NCI-H1436 (cell line): ENCODE data around the gene MRM2.
A peak's percentile ranks its signal among the peaks of the same experiment; 100 is the strongest.
"Not testable (repeated sequence)": the region's sequence is repeated elsewhere in the genome, so short reads cannot be mapped to it uniquely, and the experiment has no call there.

Experiments
- DNase-seq: peaks from one replicate; lab custom pipeline; 2025; lab: John Stamatoyannopoulos, UW

Gene MRM2

DNA sequence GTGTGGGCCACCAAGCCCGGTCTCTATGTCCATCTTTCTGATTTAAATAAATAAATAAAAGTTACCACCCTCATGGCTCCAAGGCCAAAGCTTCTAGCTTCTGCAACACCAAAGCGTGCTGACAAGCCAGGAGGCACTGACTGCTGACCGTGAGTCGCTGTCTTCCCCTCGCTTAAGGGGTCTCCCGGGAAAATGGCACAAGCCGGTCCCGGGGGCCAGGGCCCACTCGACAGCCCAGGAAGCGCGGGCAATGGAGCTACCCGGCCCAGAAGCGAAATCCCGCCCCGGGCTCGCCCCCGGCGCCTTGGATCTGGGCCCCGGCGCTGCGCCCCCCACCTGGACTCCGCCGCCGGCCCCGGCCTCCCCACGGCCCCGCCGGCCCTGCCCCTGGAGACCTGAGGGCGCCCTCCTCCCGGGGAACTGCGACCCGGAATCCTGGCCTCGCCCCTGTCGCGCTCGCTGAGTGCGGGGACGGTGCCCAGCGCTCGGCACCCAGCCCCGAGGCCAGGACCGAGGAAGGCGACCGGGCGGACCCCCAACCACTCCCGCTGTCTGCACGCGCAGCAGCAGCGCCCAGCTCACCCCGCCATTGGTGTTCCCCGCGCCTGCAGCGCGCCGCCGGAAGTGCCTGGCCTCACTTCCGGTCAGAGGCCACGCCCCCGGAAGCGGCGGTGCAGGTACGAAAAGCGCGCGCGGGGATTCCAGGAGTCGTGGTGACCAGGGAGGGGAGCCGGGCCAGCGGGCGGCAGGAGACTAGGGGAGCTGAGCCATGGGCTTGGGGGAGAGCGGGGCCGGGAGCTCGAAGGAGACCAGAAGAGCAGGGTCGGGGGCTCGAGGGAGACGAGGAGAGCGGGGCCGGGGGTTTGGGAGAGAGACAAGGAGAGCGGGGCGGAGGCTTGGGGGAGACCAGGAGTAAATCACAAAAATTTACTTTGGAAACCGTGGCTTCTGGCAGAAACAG lies at the start of gene MRM2, which contains the start of gene NUDT1:
MRM2 (minus strand) TSS at position 626 of the 961 bp plus-strand sequence; CDS start at position 590, 36 bp downstream.
NUDT1 (plus strand) TSS at position 647 of the 961 bp plus-strand sequence. CDS start 2,349 bp downstream, outside the sequence.
- peak; percentile 74 for DNase-seq

DNA sequence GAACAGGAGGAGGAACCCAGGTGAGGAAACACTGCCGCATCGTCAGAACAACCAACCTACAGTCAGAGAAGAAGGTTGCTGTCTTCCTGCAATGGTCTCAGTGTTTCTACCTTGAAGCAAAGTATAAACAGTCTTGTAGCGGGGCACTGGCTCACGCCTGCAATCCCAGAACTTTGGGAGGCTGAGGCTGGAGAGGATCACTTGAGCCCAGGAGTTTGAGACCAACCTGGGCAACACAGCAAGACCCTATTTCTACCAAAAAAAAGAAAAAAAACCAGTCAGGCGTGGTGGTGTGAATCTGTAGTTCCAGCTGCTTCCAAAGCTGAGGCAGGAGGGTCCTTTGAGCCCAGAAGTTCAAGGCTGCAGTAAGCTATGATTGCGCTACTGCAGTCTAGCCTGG lies 48.9 kb upstream of the MRM2 start:
- DNase-seq: no peak

DNA sequence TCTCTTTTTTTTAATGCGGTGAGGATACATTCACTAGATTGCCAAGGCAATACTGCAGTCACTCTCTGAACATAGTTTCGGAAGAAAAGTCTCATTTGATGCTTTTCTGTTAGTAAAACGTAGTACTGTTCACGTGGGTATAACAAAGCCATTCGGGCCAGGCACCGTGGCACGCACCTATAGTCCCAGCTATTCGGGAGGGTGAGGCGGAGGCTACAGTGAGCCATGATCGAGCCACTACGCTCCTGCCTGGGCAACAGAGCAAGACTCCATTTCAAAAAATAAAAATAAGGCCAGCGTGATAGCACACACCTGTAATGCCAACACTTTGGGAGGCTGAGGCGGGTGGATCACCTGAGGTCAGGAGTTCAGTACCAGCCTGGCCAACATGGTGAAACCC lies 47.6 kb upstream of the MRM2 start:
- DNase-seq: no peak

DNA sequence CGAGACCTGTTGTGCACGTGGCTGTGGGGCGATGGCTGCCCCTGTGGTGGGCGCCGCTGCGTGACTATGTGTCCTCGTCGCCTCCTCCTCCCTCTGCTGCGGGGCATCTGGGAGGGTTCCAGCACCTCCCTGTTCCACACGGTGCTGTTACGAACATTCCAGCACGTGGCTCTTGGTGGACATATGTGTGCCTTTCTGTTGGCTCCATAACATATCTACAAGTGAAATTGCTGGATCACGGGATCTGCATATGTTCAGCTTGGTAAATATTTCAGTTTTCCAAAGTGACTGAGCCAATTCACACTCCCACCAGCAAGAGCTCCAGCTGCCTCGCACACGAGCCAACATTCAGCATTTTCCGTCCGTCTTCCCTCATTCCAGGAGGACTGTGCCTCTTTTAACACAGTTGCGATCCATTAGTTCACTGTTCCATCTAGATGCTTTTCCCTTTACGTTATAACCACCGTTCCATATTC lies 47.1 kb upstream of the MRM2 start:
- no peak for DNase-seq

DNA sequence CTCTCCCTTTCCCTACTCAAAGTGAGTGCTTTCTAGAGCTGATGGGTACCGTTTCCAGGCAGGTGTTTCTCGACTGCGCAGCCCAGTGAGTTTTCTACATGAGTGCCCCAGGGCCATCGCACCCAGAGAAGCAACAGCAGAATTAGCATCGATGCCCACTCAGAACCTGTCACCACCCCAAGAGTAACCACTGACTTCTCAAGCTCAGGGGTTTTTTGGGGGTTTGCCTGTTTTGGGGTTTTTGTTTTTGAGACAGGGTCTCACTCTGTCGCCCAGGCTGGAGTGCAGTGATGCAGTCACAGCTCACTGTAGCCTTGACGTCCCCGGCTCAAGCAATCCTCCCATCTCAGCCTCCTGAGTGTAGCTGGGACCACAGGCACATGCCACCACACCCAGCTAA lies 46.5 kb upstream of the MRM2 start:
- DNase-seq: no peak

DNA sequence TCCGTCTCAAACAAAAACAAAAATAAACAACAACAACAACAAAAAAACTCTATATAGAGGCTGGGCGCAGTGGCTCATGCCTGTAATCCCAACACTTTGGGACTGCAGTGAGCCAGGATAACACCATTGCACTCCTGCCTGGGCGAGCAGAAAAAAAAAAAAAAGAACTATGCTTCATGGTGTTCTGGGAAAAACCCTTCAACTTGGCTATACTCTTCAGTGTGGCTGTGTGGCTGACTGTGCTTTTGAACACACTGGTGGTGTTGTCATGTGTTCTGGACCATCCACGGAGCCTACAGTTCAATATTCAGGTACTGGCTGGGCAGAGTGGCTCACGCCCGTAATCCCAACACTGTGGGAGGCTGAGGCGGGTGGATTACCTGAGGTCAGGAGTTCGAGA lies 45.7 kb upstream of the MRM2 start:
- no peak for DNase-seq

DNA sequence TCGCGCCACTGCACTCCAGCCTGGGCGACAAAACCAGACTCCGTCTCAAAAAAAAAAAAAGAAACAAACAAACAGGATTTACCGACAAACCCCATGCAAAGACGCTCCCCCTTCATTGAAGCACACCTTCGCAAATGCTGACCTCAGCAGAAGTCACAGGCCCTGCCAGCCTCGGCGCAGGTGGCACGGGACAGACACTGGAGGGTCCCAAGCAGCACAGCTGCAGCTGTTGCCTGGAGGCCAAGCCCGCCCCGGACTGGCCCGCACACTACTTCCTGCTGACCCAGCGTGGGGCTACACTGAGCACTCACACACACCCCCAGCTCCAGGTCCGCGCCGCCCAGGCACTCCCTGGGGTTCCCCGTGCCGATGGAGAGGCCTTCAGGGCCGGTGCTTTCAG lies 41.1 kb upstream of the MRM2 start:
- no peak for DNase-seq

DNA sequence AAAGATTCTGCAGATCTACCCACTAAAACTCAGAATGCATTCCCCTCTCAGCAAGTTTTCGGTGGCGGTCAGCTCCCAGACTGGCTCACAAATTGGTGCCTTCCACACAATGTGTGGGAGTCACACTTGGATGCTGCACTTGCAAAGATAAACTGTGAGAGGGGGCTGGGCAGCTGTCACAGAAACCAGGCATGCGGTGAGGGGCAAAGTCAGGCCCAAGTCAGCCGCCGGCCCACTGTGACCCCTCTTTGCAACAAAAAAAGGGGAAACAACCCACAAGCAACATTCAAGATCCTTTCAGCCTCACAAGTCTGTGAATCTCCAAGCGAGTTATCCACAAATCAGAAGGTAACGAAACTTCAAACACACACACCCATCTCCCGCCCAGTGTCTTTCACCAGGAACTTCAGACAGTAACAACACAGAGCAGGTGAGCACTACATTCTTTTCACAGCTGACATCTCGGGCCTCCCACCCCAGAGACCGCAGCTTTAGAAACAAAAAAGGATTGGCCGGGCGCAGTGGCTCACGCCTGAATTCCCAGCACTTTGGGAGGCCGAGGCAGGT lies 40.3 kb upstream of the MRM2 start:
- no peak for DNase-seq

DNA sequence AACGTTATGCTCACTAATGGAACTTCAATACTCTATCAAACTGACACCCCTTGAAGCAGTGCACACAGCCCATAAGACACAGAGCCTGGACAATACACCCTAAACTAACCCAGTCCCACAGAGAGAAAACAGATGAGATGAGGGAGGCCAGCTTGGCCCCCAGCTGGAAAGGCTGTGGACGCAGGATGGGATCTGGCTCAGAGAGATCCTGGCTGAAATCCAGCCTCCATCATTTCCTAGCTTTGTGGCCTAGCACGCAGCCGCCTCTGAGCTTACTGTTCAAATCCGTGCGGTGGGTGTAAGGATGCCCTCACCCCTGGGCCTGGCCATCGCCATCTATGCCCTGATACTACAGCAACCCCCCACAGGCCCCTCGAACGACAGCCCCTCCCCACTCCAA lies 39.5 kb upstream of the MRM2 start:
- no peak for DNase-seq

DNA sequence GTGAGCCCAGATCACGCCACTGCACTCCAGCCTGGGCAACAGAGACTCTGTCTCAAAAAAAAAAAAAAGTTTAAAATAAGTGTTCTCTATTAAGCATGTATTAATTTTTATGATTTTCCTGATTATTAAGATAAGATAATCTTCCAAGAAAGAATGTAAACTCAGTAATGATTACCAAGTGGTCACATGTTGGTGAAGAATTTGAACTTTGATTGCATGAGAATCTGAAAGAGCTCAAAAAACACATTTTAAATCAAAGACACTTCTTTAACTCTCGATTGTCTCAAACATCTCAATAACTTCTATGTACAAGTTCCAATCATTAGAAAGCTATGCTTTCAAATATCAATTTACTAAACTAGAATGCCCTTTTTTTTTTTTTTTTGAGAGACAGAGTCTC lies 38.4 kb upstream of the MRM2 start:
- no peak for DNase-seq

DNA sequence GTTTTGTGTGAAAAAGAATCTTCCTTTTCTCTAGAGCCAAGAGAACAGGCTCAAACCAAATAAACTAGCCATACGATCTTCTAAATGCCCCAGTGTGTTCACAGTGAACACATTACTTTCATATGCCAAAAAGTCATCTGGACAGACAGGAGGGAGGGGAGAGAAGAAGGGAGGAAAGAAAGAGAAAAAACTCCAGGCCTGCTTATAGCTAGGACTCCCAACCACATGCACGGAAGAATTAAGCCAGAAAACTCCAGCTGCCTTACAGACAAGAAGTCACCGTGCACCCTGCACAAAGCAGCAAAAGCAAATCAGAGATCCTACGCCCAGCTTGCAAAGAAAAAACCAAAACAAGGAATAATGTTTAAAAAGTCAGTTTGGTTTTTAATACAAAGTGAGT lies 37.9 kb upstream of the MRM2 start:
- DNase-seq: no peak

DNA sequence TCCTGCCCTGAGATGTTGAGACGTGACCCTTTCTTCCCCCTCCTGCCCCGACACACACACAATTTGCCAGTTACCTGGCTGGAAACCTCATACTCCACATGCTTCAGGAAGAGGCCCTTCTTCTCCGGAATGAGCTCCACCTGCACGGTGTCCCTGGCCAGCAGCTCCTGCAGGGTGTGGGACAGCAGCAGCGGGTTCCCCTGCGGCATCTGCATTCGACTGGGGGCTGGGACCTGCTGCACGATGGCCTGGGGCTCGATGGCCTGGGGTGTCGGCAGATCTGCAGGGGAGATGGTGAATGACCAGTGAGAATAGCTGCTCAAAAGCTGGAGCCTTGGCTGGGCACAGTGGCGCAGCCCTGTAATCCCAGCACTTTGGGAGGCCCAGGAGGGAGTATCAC lies 36.0 kb upstream of the MRM2 start:
- no peak for DNase-seq

DNA sequence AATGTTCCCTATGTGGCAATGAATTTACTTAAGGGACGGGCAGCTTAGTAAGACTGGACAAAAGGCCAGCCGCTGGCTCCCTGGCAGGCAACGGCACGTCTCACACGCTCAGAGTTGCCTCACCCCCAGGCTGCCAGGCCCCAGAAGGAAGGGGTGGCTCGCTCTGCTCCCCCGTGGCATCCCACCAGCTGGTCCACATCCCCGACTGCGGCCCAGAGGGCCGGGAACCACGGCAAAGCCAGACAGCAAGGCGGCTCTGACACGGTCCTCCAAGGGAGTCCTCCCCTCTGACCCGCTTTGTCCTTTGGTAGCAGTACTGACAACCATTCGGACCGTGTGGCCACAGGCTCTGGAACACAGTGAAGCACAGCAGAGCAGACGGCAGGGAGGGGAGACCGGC lies 34.1 kb upstream of the MRM2 start:
- DNase-seq: no peak

DNA sequence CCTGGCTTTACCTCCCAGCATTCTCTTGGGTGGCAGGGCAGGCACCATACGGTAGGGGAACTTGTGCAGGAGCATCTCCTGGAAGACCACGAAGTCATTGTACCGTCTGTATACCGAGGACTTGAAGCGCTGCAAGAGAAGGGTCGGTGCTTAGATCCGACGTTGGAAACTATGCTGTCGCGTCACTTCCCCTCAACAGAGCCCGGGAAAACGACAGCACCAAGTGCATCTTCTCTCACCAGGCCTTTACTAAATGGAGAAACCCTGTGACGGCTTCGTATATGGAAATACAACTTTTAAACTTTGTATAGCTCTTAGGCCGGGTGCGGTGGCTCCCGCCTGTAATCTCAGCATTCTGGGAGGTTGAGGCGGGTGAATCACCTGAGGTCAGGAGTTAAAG lies 33.1 kb upstream of the MRM2 start:
- DNase-seq: no peak

DNA sequence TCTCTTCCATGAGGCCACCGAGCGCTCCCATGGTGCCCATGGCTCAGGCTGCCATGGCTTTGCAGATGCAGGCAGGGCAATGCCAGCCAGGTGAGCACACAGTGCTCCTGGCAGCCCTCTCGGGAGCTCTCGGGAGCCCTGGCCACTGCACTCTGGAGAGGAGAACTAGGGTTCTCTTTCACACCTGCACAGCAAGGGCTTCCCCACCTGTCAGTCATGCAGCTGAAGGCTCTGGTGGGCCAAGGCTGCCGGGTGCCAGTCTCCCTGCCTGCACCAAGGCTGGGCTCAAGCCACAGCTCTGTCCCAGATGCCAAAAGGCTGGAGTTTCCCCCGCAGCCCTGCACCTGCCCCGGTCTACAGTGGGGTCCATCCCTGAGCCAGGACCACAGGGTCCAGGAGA lies 32.7 kb upstream of the MRM2 start:
- no peak for DNase-seq

DNA sequence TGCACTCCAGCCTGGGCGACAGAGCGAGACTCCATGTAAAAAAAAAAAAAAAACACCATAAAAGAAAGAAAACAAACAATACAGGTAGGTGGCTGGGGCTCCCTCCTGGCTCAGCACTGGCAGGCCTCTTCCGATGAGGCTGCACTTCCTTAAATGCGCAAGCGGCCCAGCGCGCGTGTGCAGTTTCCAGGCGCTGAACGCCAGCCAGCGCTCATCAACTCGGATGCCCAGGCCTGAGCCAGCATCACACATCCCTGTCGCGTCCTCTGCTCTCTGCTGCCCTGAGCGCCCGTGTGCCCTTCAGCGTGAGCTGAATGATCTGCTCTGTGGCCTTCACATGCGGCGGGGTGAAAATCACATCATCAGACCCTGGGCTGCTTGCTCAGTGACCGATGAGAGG lies 31.9 kb upstream of the MRM2 start:
- DNase-seq: no peak

DNA sequence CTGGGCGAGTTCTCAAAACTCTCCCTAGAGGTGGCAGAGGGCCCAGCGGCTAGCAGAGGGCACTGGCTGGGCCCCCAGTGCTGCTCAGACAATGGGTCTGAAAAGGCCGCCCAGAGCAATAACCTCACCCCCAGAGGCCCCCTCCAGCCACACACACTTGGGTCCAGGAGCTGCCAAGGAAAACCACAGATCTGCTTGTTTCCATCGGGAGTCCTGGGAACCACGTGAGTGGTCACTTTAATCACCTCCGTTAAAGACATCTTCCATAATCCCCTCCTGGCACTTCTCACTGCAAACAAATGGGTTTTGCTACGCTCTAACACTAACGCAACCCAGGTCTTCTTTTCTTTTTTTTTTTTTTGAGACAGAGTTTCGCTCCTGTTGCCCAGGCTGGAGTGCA lies 30.0 kb upstream of the MRM2 start:
- DNase-seq: no peak

DNA sequence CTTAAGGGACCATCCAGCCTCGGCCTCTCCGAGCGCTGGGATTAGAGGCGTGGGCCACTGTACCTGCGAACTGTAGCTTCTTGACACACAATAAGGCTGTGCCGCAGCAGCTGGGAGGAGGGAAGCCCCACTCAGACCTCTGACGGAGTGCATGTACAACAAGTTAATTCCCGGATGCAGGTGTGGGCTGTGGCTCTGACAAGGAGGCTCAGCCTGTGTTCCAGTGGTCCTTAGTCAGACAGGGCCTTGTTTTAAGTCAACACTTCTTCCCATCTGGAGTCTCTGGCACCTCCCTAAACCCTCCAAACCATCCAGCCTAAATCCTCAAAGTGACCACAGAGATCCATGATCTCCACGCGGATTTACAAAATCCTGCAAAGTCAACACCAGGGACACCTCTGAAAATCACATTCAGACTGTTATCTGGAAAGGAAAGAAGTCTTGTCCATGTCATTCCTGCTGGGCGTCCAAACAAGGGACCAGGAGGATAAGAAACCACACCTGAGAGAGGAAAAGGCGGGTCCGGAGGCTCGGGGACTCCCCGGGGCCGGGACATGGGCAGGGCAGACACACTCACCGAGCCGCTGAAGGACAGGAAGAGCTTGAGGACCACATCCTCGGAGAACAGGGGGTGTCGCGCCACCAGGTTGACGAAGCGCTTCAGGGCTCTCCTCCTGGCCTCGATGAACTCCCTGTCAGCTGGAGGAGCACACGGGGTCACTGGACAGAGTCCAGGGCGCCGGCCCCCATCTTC lies 29.4 kb upstream of the MRM2 start:
- DNase-seq: no peak

DNA sequence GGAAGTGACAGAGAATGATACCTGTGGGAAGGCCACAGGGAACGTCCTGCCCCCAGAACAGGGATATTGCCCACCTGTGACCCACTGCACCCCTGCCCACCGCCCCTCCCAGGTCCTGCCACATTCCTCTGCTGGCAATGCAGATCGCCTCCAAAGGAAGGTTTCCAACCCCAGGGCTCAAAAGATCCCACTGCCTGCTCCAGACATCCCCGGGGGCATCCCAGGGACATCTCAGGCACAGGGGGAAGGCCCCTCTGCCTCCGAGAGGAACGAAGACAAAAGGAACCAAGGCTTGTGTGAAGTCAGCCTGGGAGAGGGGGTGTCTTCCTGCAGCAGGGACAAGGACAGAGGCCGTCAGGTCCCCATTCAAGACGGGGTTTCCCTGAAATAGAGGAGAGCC lies 28.5 kb upstream of the MRM2 start:
- DNase-seq: no peak

DNA sequence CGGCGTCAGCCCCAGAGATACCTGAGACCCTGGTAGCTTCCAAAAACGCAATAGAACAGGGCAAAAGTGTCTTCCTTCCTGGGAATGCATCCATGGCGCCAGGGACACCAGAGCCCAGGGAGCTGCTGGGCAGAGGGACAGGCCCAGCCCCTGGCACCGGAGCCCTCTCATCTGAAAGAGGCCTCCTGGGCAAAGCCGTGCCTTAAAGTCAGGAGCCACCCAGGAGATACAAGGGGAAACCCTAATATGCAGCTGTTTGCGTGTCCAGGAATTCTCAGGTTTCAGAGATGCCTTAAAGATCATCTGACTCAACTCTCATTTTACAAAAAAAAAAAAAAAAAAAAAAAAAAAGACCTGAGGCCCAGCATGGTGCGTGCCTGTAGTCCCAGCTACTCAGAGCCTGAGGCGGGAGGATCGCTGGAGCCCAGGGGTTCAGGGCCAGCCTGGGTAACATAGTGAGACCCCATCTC lies 28.0 kb upstream of the MRM2 start:
- no peak for DNase-seq

DNA sequence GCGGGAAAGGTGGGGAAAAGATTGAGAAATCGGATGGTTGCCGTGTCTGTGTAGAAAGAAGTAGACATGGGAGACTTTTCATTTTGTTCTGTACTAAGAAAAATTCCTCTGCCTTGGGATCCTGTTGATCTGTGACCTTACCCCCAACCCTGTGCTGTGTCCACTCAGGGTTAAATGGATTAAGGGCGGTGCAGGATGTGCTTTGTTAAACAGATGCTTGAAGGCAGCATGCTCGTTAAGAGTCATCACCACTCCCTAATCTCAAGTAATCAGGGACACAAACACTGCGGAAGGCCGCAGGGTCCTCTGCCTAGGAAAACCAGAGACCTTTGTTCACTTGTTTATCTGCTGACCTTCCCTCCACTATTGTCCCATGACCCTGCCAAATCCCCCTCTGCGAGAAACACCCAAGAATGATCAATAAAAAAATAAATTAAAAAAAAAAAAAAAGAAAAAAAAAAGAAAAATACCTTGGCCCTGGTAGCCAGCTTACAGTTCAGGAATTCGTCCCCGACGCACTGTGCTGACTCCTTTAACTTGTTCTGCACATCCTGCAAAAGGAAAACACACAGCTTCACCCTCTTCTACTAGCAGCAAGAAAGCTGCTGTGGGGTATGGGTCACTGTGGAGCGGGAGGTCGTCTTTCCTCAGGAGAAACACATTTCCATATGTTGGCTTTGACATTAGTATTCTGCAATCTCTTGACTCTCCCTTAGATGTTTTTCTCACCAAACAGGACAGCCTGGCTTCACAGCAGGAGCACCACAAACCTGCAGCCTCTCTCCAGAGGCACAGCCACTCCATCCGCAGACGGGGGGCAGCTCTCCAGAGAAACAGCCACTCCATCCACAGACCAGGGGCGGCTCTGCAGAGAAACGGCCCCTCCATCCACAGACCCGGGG lies 27.3 kb upstream of the MRM2 start:
- not testable (repeated sequence) for DNase-seq
